ENCODE results near the gene SPATA22. TPM values are rescaled to one million over a fixed set of nuclear protein-coding genes. Genes with fewer than 3 reads are reported as not detected.

SPATA22 gene
- polyA plus RNA-seq, 1 donor: not detected

Other genes starting within 250 kb of the SPATA22 start
- gene OR3A1, start 173.5 kb downstream of the SPATA22 start, polyA plus RNA-seq: not detected
- gene OR3A2, start 85.5 kb downstream of the SPATA22 start, polyA plus RNA-seq: 0.06 TPM
- gene OR1E1, start 73.4 kb downstream of the SPATA22 start, polyA plus RNA-seq: not detected
- gene OR3A3, start 60.4 kb downstream of the SPATA22 start, polyA plus RNA-seq: not detected
- gene OR1E2, start 38.0 kb downstream of the SPATA22 start, polyA plus RNA-seq: not detected
- 0.96 TPM for gene ASPA, start 4.2 kb upstream of the SPATA22 start, polyA plus RNA-seq
- 15.0 TPM for gene TRPV3, start 86.0 kb upstream of the SPATA22 start, polyA plus RNA-seq
- 18.4 TPM for gene TRPV1, start 137.6 kb upstream of the SPATA22 start, polyA plus RNA-seq
- gene SHPK, start 164.4 kb upstream of the SPATA22 start, polyA plus RNA-seq: 21.3 TPM
- gene CTNS, start 164.9 kb upstream of the SPATA22 start, polyA plus RNA-seq: 21.7 TPM
- 115 TPM for gene TAX1BP3, start 196.8 kb upstream of the SPATA22 start, polyA plus RNA-seq
- gene EMC6, start 197.0 kb upstream of the SPATA22 start, polyA plus RNA-seq: 39.7 TPM
- 2.2 TPM for gene P2RX5, start 224.3 kb upstream of the SPATA22 start, polyA plus RNA-seq